AG20443 (cell line): ENCODE results near the gene CCDC146.
"Not testable (repeated sequence)": the region's sequence is repeated elsewhere in the genome, so short reads cannot be mapped to it uniquely, and the experiment has no call there.

Experiments used
- DNase-seq: peaks from one replicate; pipeline ENCODE4 v3.0.0; 2012; ENCODE audit warnings: low spot score, mixed read lengths

The CCDC146 gene

GRCh38 chr7:77121860-77122681 lies at the start of gene CCDC146:
CCDC146 (plus strand) TSS chr7:77122615; CDS start chr7:77167669, 45,054 bp downstream.
- DNase-seq: peak; percentile 91

GRCh38 chr7:77074786-77075396 lies 47.5 kb upstream of the CCDC146 start:
- not testable (repeated sequence) for DNase-seq

- not testable (repeated sequence) for DNase-seq
Measured at GRCh38 chr7:77077060-77077459, 45.4 kb upstream of the CCDC146 start.

- DNase-seq: not testable (repeated sequence)
Measured at GRCh38 chr7:77079112-77079511, 43.3 kb upstream of the CCDC146 start.

GRCh38 chr7:77079624-77080023 lies 42.8 kb upstream of the CCDC146 start:
- DNase-seq: not testable (repeated sequence)

GRCh38 chr7:77080236-77080635 lies 42.2 kb upstream of the CCDC146 start:
- DNase-seq: not testable (repeated sequence)

- not testable (repeated sequence) for DNase-seq
Measured at GRCh38 chr7:77082192-77082591, 40.2 kb upstream of the CCDC146 start.

GRCh38 chr7:77092301-77092700 lies 30.1 kb upstream of the CCDC146 start:
- not testable (repeated sequence) for DNase-seq

- DNase-seq: not testable (repeated sequence)
Measured at GRCh38 chr7:77100501-77100900, 21.9 kb upstream of the CCDC146 start.

- DNase-seq: not testable (repeated sequence)
Measured at GRCh38 chr7:77101187-77101586, 21.2 kb upstream of the CCDC146 start.

GRCh38 chr7:77102671-77103070 lies 19.7 kb upstream of the CCDC146 start:
- DNase-seq: not testable (repeated sequence)

- DNase-seq: not testable (repeated sequence)
Measured at GRCh38 chr7:77105904-77106303, 16.5 kb upstream of the CCDC146 start.

GRCh38 chr7:77107659-77108058 lies 14.8 kb upstream of the CCDC146 start:
- not testable (repeated sequence) for DNase-seq

- not testable (repeated sequence) for DNase-seq
Measured at GRCh38 chr7:77108362-77108761, 14.1 kb upstream of the CCDC146 start.

- not testable (repeated sequence) for DNase-seq
Measured at GRCh38 chr7:77112719-77113306, 9.6 kb upstream of the CCDC146 start.

GRCh38 chr7:77125486-77125885 lies 3.1 kb downstream of the CCDC146 start:
- DNase-seq: not testable (repeated sequence)

GRCh38 chr7:77127009-77127408 lies 4.6 kb downstream of the CCDC146 start:
- not testable (repeated sequence) for DNase-seq

- not testable (repeated sequence) for DNase-seq
Measured at GRCh38 chr7:77128582-77129410, 6.4 kb downstream of the CCDC146 start.

GRCh38 chr7:77131781-77132180 lies 9.4 kb downstream of the CCDC146 start:
- DNase-seq: not testable (repeated sequence)

- DNase-seq: not testable (repeated sequence)
Measured at GRCh38 chr7:77138668-77139067, 16.3 kb downstream of the CCDC146 start.

- DNase-seq: not testable (repeated sequence)
Measured at GRCh38 chr7:77140291-77140690, 17.9 kb downstream of the CCDC146 start.

- not testable (repeated sequence) for DNase-seq
Measured at GRCh38 chr7:77152232-77152631, 29.8 kb downstream of the CCDC146 start.
